ENCODE measurements around the gene AUH. TPM values are rescaled to one million over a fixed set of nuclear protein-coding genes. Genes with fewer than 3 reads are reported as not detected.

AUH gene
- total RNA-seq, 1 experiment from 2014 or later = 29.2 TPM

GRCh38 chr9:91180930-91181268, 180.8 kb downstream of the AUH start:
- H3K4me3 ChIP-seq (ENCODE audit: low read length) = no peak overlapping the region
- DNase-seq = no peak
- H2AFZ ChIP-seq (ENCODE audit: low read length) = no peak overlapping the region
- no peaks in the 10 kb centered on the region for H3K36me3 ChIP-seq (ENCODE audit: insufficient read depth, low read length)
- no peak overlapping the region for H3K27ac ChIP-seq (ENCODE audit: low read length)
- H3K27me3 ChIP-seq (ENCODE audit: low read length) = no peaks in the 10 kb centered on the region
- no peaks in the 10 kb centered on the region for H3K9me3 ChIP-seq (ENCODE audit: low read length)
- H3K9me2 ChIP-seq (replicated peaks; ENCODE audit: insufficient read depth, low read length) = no peaks in the 10 kb centered on the region
- H3K79me2 ChIP-seq (ENCODE audit: low read length) = no peaks in the 10 kb centered on the region
- H3K4me1 ChIP-seq (ENCODE audit: low read length) = no peaks in the 10 kb centered on the region
- H3K9ac ChIP-seq (ENCODE audit: low read length) = no peak overlapping the region
- H3K4me2 ChIP-seq (ENCODE audit: low read depth, low read length, poor library complexity, severe bottlenecking) = no peak overlapping the region
- H4K20me1 ChIP-seq (ENCODE audit: insufficient read depth, low read depth, low read length) = no peaks in the 10 kb centered on the region

- Histone ChIP-seq H3K4me3 (ENCODE audit: low read length) (no peak overlapping the region), H3K27ac (ENCODE audit: low read length) (no peak overlapping the region), H3K79me2 (ENCODE audit: low read length) (no peaks in the 10 kb centered on the region), H3K27me3 (ENCODE audit: low read length) (no peaks in the 10 kb centered on the region), H3K4me1 (ENCODE audit: low read length) (no peaks in the 10 kb centered on the region), H4K20me1 (ENCODE audit: insufficient read depth, low read depth, low read length) (no peaks in the 10 kb centered on the region), H3K9ac (ENCODE audit: low read length) (no peak overlapping the region), H2AFZ (ENCODE audit: low read length) (no peak overlapping the region), H3K4me2 (ENCODE audit: low read depth, low read length, poor library complexity, severe bottlenecking) (no peak overlapping the region), H3K9me2 (replicated peaks; ENCODE audit: insufficient read depth, low read length) (no peaks in the 10 kb centered on the region), H3K9me3 (ENCODE audit: low read length) (no peaks in the 10 kb centered on the region), H3K36me3 (ENCODE audit: insufficient read depth, low read length) (no peaks in the 10 kb centered on the region)
- DNase-seq = no peak
Observed at GRCh38 chr9:91180240-91180929, 181.3 kb downstream of the AUH start.

GRCh38 chr9:91179237-91180138, 182.2 kb downstream of the AUH start:
- Histone ChIP-seq H3K36me3 (ENCODE audit: insufficient read depth, low read length) (no peaks in the 10 kb centered on the region), H3K9me3 (ENCODE audit: low read length) (no peaks in the 10 kb centered on the region), H3K27ac (ENCODE audit: low read length) (no peak overlapping the region), H3K27me3 (ENCODE audit: low read length) (no peaks in the 10 kb centered on the region), H3K9ac (ENCODE audit: low read length) (no peak overlapping the region), H2AFZ (ENCODE audit: low read length) (no peak overlapping the region), H3K4me3 (ENCODE audit: low read length) (no peak overlapping the region), H4K20me1 (ENCODE audit: insufficient read depth, low read depth, low read length) (no peaks in the 10 kb centered on the region), H3K4me1 (ENCODE audit: low read length) (no peaks in the 10 kb centered on the region), H3K9me2 (replicated peaks; ENCODE audit: insufficient read depth, low read length) (no peaks in the 10 kb centered on the region), H3K4me2 (ENCODE audit: low read depth, low read length, poor library complexity, severe bottlenecking) (no peak overlapping the region), H3K79me2 (ENCODE audit: low read length) (no peaks in the 10 kb centered on the region)
- DNase-seq = no peak

GRCh38 chr9:91178281-91179236, 183.2 kb downstream of the AUH start:
- Histone ChIP-seq H3K9me3 (ENCODE audit: low read length) (no peaks in the 10 kb centered on the region), H3K79me2 (ENCODE audit: low read length) (no peaks in the 10 kb centered on the region), H3K9me2 (replicated peaks; ENCODE audit: insufficient read depth, low read length) (no peaks in the 10 kb centered on the region), H3K4me2 (ENCODE audit: low read depth, low read length, poor library complexity, severe bottlenecking) (no peak overlapping the region), H4K20me1 (ENCODE audit: insufficient read depth, low read depth, low read length) (no peaks in the 10 kb centered on the region), H3K27ac (ENCODE audit: low read length) (no peak overlapping the region), H3K9ac (ENCODE audit: low read length) (no peak overlapping the region), H3K36me3 (ENCODE audit: insufficient read depth, low read length) (no peaks in the 10 kb centered on the region), H3K4me3 (ENCODE audit: low read length) (no peak overlapping the region), H3K4me1 (ENCODE audit: low read length) (no peaks in the 10 kb centered on the region), H3K27me3 (ENCODE audit: low read length) (no peaks in the 10 kb centered on the region), H2AFZ (ENCODE audit: low read length) (no peak overlapping the region)
- no peak for DNase-seq

- Histone ChIP-seq H3K79me2 (ENCODE audit: low read length) (no peaks in the 10 kb centered on the region), H4K20me1 (ENCODE audit: insufficient read depth, low read depth, low read length) (no peaks in the 10 kb centered on the region), H3K4me2 (ENCODE audit: low read depth, low read length, poor library complexity, severe bottlenecking) (no peak overlapping the region), H3K36me3 (ENCODE audit: insufficient read depth, low read length) (no peaks in the 10 kb centered on the region), H3K9me2 (replicated peaks; ENCODE audit: insufficient read depth, low read length) (no peaks in the 10 kb centered on the region), H3K4me3 (ENCODE audit: low read length) (no peak overlapping the region), H3K9me3 (ENCODE audit: low read length) (no peaks in the 10 kb centered on the region), H3K27me3 (ENCODE audit: low read length) (no peaks in the 10 kb centered on the region), H3K9ac (ENCODE audit: low read length) (no peak overlapping the region), H2AFZ (ENCODE audit: low read length) (no peak overlapping the region), H3K4me1 (ENCODE audit: low read length) (no peaks in the 10 kb centered on the region), H3K27ac (ENCODE audit: low read length) (no peak overlapping the region)
- no peak for DNase-seq
Observed at GRCh38 chr9:91177661-91178280, 183.9 kb downstream of the AUH start.

- H3K27me3 ChIP-seq (ENCODE audit: low read length) = no peaks in the 10 kb centered on the region
- H3K79me2 ChIP-seq (ENCODE audit: low read length) = no peaks in the 10 kb centered on the region
- H3K9ac ChIP-seq (ENCODE audit: low read length) = no peak overlapping the region
- H3K9me3 ChIP-seq (ENCODE audit: low read length) = no peaks in the 10 kb centered on the region
- DNase-seq = no peak
- no peaks in the 10 kb centered on the region for H3K9me2 ChIP-seq (replicated peaks; ENCODE audit: insufficient read depth, low read length)
- no peak overlapping the region for H2AFZ ChIP-seq (ENCODE audit: low read length)
- H3K36me3 ChIP-seq (ENCODE audit: insufficient read depth, low read length) = no peaks in the 10 kb centered on the region
- H3K4me2 ChIP-seq (ENCODE audit: low read depth, low read length, poor library complexity, severe bottlenecking) = no peak overlapping the region
- no peak overlapping the region for H3K27ac ChIP-seq (ENCODE audit: low read length)
- H3K4me1 ChIP-seq (ENCODE audit: low read length) = no peaks in the 10 kb centered on the region
- H4K20me1 ChIP-seq (ENCODE audit: insufficient read depth, low read depth, low read length) = no peaks in the 10 kb centered on the region
- H3K4me3 ChIP-seq (ENCODE audit: low read length) = no peak overlapping the region
Observed at GRCh38 chr9:91177081-91177480, 184.6 kb downstream of the AUH start.

- Histone ChIP-seq H3K4me3 (ENCODE audit: low read length) (no peak overlapping the region), H3K4me2 (ENCODE audit: low read depth, low read length, poor library complexity, severe bottlenecking) (no peak overlapping the region), H4K20me1 (ENCODE audit: insufficient read depth, low read depth, low read length) (no peaks in the 10 kb centered on the region), H3K9me3 (ENCODE audit: low read length) (peaks cover 2% of the 10 kb centered on the region; the same call in 1 of the 2 replicates), H3K27ac (ENCODE audit: low read length) (no peak overlapping the region), H3K79me2 (ENCODE audit: low read length) (no peaks in the 10 kb centered on the region), H3K4me1 (ENCODE audit: low read length) (no peaks in the 10 kb centered on the region), H3K27me3 (ENCODE audit: low read length) (no peaks in the 10 kb centered on the region), H3K9me2 (replicated peaks; ENCODE audit: insufficient read depth, low read length) (no peaks in the 10 kb centered on the region), H2AFZ (ENCODE audit: low read length) (no peak overlapping the region), H3K36me3 (ENCODE audit: insufficient read depth, low read length) (no peaks in the 10 kb centered on the region), H3K9ac (ENCODE audit: low read length) (no peak overlapping the region)
- no peak for DNase-seq
Observed at GRCh38 chr9:91176426-91176825, 185.3 kb downstream of the AUH start.

Data from Karpas-422 (cell line).